Measurements from ENCODE around the gene SENP8.
"Not testable (repeated sequence)": the region's sequence is repeated elsewhere in the genome, so short reads cannot be mapped to it uniquely, and the experiment has no call there.

Gene SENP8

GRCh38 chr15:72156928-72157327, 38.7 kb downstream of the SENP8 start:
- DNase-seq, result peak; percentile 10 to 23

- DNase-seq, result no peak
Observed at GRCh38 chr15:72160696-72161245, 42.6 kb downstream of the SENP8 start.

- no peak for DNase-seq
Observed at GRCh38 chr15:72161361-72162132, 43.3 kb downstream of the SENP8 start.

- no peak for DNase-seq
Observed at GRCh38 chr15:72162569-72162968, 44.4 kb downstream of the SENP8 start.

GRCh38 chr15:72163719-72164118, 45.5 kb downstream of the SENP8 start:
- no peak for DNase-seq

GRCh38 chr15:72166716-72167417, 48.7 kb downstream of the SENP8 start:
- DNase-seq, result no peak

GRCh38 chr15:72167445-72167844, 49.2 kb downstream of the SENP8 start:
- no peak for DNase-seq

GRCh38 chr15:72168131-72168807, 50.1 kb downstream of the SENP8 start:
- DNase-seq, result peak; percentile 38 to 52

- DNase-seq, result no peak
Observed at GRCh38 chr15:72168808-72169190, 50.6 kb downstream of the SENP8 start.

- no peak for DNase-seq
Observed at GRCh38 chr15:72169236-72169920, 51.2 kb downstream of the SENP8 start.

- no peak for DNase-seq
Observed at GRCh38 chr15:72169921-72170611, 51.9 kb downstream of the SENP8 start.

GRCh38 chr15:72170691-72171090, 52.5 kb downstream of the SENP8 start:
- DNase-seq, result no peak

GRCh38 chr15:72171978-72172377, 53.8 kb downstream of the SENP8 start:
- DNase-seq, result not testable (repeated sequence)

- no peak for DNase-seq
Observed at GRCh38 chr15:72172796-72173195, 54.6 kb downstream of the SENP8 start.

GRCh38 chr15:72173401-72173800, 55.2 kb downstream of the SENP8 start:
- no peak for DNase-seq

GRCh38 chr15:72173864-72174550, 55.8 kb downstream of the SENP8 start:
- DNase-seq, result no peak

- DNase-seq, result no peak
Observed at GRCh38 chr15:72174551-72175165, 56.5 kb downstream of the SENP8 start.

- no peak for DNase-seq
Observed at GRCh38 chr15:72175186-72176044, 57.2 kb downstream of the SENP8 start.

- DNase-seq, result no peak
Observed at GRCh38 chr15:72176159-72176558, 58.0 kb downstream of the SENP8 start.

GRCh38 chr15:72176743-72177142, 58.5 kb downstream of the SENP8 start:
- DNase-seq, result no peak
